ENCODE results near the gene TAGLN2. TPM values are rescaled to one million over a fixed set of nuclear protein-coding genes. Genes with fewer than 3 reads are reported as not detected.
"Not testable (repeated sequence)": the region's sequence is repeated elsewhere in the genome, so short reads cannot be mapped to it uniquely, and the experiment has no call there.

TAGLN2 gene
- total RNA-seq, 1 donor from 2014 or later = 558 TPM

- DNase-seq (ENCODE audit: low spot score) = no peak
- H3K4me1 Mint-ChIP-seq (ENCODE audit: low read depth) = peaks cover 25% of the 10 kb centered on the region
- no peaks in the 10 kb centered on the region for H3K36me3 Mint-ChIP-seq (ENCODE audit: low read depth)
- H3K9me3 Mint-ChIP-seq = peaks cover 5% of the 10 kb centered on the region
- no peak overlapping the region for H3K4me3 Mint-ChIP-seq (ENCODE audit: low read depth)
- no peak overlapping the region for H3K27ac Mint-ChIP-seq
- no peaks in the 10 kb centered on the region for H3K27me3 Mint-ChIP-seq (ENCODE audit: low read depth)
- intact Hi-C loops (cut with micrococcal nuclease) = no loop called here
Observed at GRCh38 chr1:159906960-159907359, 18.3 kb downstream of the TAGLN2 start.

DNA sequence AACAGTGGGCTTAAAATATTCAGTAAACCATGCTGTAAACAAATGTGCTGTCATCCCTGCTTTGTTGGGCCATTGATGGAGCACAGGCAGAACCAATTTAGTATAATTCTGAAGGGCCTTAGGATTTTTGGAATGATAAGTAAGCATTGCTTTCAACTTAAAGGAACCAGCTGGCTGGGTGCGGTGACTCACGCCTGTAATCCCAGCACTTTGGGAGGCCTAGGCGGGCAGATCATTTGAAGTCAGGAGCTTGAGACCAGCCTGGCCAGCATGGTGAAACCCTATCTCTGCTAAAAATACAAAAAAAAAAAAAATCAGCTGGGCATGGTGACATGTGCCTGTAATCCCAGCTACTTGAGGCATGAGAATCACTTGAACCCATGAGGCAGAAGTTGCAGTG, 21.3 kb downstream of the TAGLN2 start:
- H3K4me1 Mint-ChIP-seq (ENCODE audit: low read depth); H3K36me3 Mint-ChIP-seq (ENCODE audit: low read depth); intact Hi-C loops (cut with micrococcal nuclease); H3K9me3 Mint-ChIP-seq; H3K27me3 Mint-ChIP-seq (ENCODE audit: low read depth); H3K4me3 Mint-ChIP-seq (ENCODE audit: low read depth); DNase-seq (ENCODE audit: low spot score); H3K27ac Mint-ChIP-seq: not testable (repeated sequence)

- H3K27me3 Mint-ChIP-seq (ENCODE audit: low read depth) = no peaks in the 10 kb centered on the region
- intact Hi-C loops (cut with micrococcal nuclease) = no loop called here
- H3K36me3 Mint-ChIP-seq (ENCODE audit: low read depth) = no peaks in the 10 kb centered on the region
- H3K4me1 Mint-ChIP-seq (ENCODE audit: low read depth) = peaks cover 7% of the 10 kb centered on the region
- DNase-seq (ENCODE audit: low spot score) = no peak
- peaks cover 5% of the 10 kb centered on the region for H3K9me3 Mint-ChIP-seq
- H3K27ac Mint-ChIP-seq = no peak overlapping the region
- no peak overlapping the region for H3K4me3 Mint-ChIP-seq (ENCODE audit: low read depth)
Observed at GRCh38 chr1:159902541-159902940, 22.8 kb downstream of the TAGLN2 start.

- intact Hi-C loops (cut with micrococcal nuclease) = no loop called here
- Mint-ChIP-seq H3K9me3 (peaks cover 5% of the 10 kb centered on the region), H3K4me3 (ENCODE audit: low read depth) (no peak overlapping the region), H3K27me3 (ENCODE audit: low read depth) (peaks cover 4% of the 10 kb centered on the region), H3K4me1 (ENCODE audit: low read depth) (peaks cover 4% of the 10 kb centered on the region), H3K36me3 (ENCODE audit: low read depth) (no peaks in the 10 kb centered on the region), H3K27ac (no peak overlapping the region)
- no peak for DNase-seq (ENCODE audit: low spot score)
Observed at GRCh38 chr1:159900755-159901360, 24.4 kb downstream of the TAGLN2 start.

DNA sequence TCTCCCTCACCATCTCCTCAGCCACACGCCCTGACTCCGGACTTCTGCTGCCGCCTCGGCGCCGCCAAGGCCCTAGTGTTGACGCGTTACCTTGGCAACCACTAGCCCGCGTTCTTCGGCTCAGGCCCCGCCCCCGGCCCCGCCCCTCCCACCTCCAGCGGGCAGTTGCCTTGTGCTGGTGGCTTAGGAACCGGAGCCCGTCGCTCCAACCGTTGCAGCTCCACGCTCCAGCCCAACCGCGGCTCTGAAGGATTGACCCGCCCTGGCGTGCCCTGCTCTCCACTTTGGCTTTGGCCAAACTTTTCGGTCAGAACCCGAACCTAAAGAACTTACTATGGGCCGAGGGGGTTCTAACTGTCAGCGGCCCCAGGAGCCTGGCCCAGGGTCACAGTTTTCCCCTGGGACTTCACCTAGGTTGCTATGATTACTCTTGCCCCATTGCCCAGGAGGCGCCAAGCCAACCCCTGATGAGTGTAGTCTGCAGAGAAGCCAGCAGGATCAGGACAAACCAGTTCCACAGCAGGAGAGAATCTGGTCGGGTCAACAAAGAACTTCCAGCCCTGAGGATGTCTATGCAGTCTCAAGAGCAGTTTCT, 25.1 kb downstream of the TAGLN2 start, which contains the start of gene CFAP45:
TSS of gene CFAP45 (minus strand) at position 80 of the 595 bp plus-strand sequence. CDS start at position 13, 67 bp downstream.
- Mint-ChIP-seq H3K27ac (no peak within 1 kb of the TSS), H3K9me3 (peaks cover 5% of the 10 kb centered on the region), H3K36me3 (ENCODE audit: low read depth) (no peaks in the 10 kb centered on the region), H3K4me1 (ENCODE audit: low read depth) (peaks cover 4% of the 10 kb centered on the region), H3K4me3 (ENCODE audit: low read depth) (no peak within 1 kb of the TSS), H3K27me3 (ENCODE audit: low read depth) (peaks cover 7% of the 10 kb centered on the region)
- DNase-seq (ENCODE audit: low spot score) = no peak
- intact Hi-C loops (cut with micrococcal nuclease) = no loop called here

DNA sequence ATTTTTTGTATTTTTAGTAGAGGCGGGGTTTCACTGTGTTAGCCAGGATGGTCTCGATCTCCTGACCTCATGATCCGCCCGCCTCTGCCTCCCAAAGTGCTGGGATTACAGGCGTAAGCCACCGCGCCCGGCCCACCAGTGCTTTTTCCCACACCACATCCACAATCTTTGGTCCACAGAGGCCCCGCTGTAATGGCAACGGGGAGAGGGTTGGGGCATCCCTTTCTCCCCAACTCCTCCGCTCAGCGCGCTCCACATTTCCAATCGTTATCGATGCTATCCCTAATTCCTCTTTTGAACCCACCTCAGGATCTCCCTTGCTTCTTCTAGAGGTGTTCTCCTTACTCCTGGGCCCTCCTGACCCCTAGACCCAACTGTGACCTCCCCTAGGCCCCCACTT, 25.7 kb downstream of the TAGLN2 start:
- H3K27ac Mint-ChIP-seq; DNase-seq (ENCODE audit: low spot score); H3K27me3 Mint-ChIP-seq (ENCODE audit: low read depth); H3K4me3 Mint-ChIP-seq (ENCODE audit: low read depth); H3K4me1 Mint-ChIP-seq (ENCODE audit: low read depth); H3K36me3 Mint-ChIP-seq (ENCODE audit: low read depth); H3K9me3 Mint-ChIP-seq; intact Hi-C loops (cut with micrococcal nuclease): not testable (repeated sequence)

- Mint-ChIP-seq H3K36me3 (ENCODE audit: low read depth) (no peaks in the 10 kb centered on the region), H3K9me3 (peaks cover 1% of the 10 kb centered on the region), H3K4me3 (ENCODE audit: low read depth) (no peak overlapping the region), H3K27me3 (ENCODE audit: low read depth) (peaks cover 11% of the 10 kb centered on the region), H3K27ac (no peak overlapping the region), H3K4me1 (ENCODE audit: low read depth) (peaks cover 4% of the 10 kb centered on the region)
- intact Hi-C loops (cut with micrococcal nuclease) = no loop called here
- no peak for DNase-seq (ENCODE audit: low spot score)
Observed at GRCh38 chr1:159898527-159898926, 26.8 kb downstream of the TAGLN2 start.

GRCh38 chr1:159897962-159898361, 27.3 kb downstream of the TAGLN2 start:
- Mint-ChIP-seq H3K4me3 (ENCODE audit: low read depth) (no peak overlapping the region), H3K36me3 (ENCODE audit: low read depth) (no peaks in the 10 kb centered on the region), H3K4me1 (ENCODE audit: low read depth) (peaks cover 4% of the 10 kb centered on the region), H3K27ac (no peak overlapping the region), H3K9me3 (no peaks in the 10 kb centered on the region), H3K27me3 (ENCODE audit: low read depth) (peaks cover 15% of the 10 kb centered on the region)
- DNase-seq (ENCODE audit: low spot score) = no peak
- intact Hi-C loops (cut with micrococcal nuclease) = no loop called here

- intact Hi-C loops (cut with micrococcal nuclease) = no loop called here
- H3K27ac Mint-ChIP-seq = no peak overlapping the region
- H3K36me3 Mint-ChIP-seq (ENCODE audit: low read depth) = no peaks in the 10 kb centered on the region
- no peaks in the 10 kb centered on the region for H3K9me3 Mint-ChIP-seq
- H3K4me3 Mint-ChIP-seq (ENCODE audit: low read depth) = no peak overlapping the region
- peaks cover 15% of the 10 kb centered on the region for H3K27me3 Mint-ChIP-seq (ENCODE audit: low read depth)
- DNase-seq (ENCODE audit: low spot score) = no peak
- peaks cover 6% of the 10 kb centered on the region for H3K4me1 Mint-ChIP-seq (ENCODE audit: low read depth)
Observed at GRCh38 chr1:159896546-159896930, 28.8 kb downstream of the TAGLN2 start.

DNA sequence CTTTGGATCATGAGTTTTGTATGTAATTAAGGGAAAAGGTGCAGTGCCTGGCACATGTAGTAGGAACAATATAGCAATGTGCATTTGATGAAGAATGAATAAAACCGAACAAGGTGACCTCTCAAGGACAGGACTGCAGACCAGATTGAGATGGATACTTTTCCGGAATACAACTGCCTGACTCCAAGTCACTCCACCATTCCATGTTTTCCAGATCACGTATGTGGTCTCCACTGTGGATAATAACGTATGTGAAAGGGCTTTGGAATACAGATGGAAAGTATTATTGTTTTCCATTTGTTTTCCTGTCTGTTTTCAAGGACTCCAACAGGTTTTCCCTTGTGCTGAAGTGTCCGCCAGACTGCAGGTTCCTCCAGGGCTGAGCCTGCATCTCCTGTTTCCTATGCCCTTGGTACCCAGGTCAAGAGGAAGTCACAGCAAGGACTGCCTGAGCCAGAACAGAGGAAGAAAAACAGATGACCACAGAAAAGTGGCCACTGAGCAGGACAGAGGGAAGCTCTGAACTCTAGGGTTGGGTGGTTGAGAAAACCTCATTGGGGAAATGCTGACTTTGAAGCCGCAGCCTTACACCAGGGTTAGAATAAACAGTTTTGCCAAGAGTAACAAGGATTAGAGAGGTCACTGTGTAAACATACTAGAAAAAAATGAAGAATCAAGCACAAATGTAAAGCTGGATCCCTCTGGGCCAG, 29.3 kb downstream of the TAGLN2 start:
- H3K27ac Mint-ChIP-seq = no peak overlapping the region
- H3K36me3 Mint-ChIP-seq (ENCODE audit: low read depth) = no peaks in the 10 kb centered on the region
- intact Hi-C loops (cut with micrococcal nuclease) = no loop called here
- H3K4me1 Mint-ChIP-seq (ENCODE audit: low read depth) = peaks cover 8% of the 10 kb centered on the region
- H3K4me3 Mint-ChIP-seq (ENCODE audit: low read depth) = no peak overlapping the region
- H3K27me3 Mint-ChIP-seq (ENCODE audit: low read depth) = peaks cover 15% of the 10 kb centered on the region
- DNase-seq (ENCODE audit: low spot score) = no peak
- no peaks in the 10 kb centered on the region for H3K9me3 Mint-ChIP-seq

DNA sequence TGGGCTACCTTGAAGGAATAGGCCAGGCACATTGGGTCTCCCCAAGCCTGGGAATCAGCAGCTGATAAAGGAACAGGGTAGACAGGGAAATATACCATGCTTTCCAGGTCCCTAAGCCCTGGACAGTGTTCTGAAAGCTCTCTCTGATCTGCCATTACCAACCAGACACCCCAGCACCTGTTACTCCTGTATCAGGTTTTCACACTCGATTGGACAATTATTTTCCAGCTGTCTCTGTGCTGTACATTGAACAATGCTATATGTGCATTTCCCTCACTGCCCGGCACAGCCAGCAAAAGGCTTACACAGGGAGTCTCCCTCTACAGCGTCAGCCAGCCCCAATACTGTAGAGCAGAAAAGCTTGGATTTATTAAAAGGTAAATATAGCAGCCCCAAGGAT, 30.0 kb downstream of the TAGLN2 start:
- Mint-ChIP-seq H3K4me1 (ENCODE audit: low read depth) (peaks cover 7% of the 10 kb centered on the region), H3K9me3 (no peaks in the 10 kb centered on the region), H3K27me3 (ENCODE audit: low read depth) (peaks cover 15% of the 10 kb centered on the region), H3K27ac (no peak overlapping the region), H3K4me3 (ENCODE audit: low read depth) (no peak overlapping the region), H3K36me3 (ENCODE audit: low read depth) (no peaks in the 10 kb centered on the region)
- DNase-seq (ENCODE audit: low spot score) = no peak
- intact Hi-C loops (cut with micrococcal nuclease) = no loop called here

DNA sequence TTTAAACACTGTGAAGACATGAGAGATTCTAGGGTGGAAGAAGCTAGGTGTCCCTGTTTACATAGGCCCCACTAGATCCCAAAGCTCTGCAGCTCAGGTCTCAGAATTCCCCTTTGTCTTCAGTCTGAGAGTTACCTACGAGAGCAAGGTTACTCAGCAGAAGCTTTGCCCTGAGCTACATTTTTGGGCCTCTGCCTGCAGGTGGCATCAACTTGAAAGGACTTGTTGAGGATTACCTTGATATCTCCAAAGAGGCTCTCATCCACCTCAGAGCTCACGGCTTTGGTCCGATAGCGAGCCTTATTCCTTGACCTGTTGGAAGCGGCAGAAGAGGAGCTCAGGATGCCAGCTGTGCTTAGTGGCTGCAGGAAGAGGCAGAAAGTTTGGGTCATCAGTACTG, 32.4 kb downstream of the TAGLN2 start:
- no peak for DNase-seq (ENCODE audit: low spot score)
- H3K27me3 Mint-ChIP-seq (ENCODE audit: low read depth) = peaks cover 15% of the 10 kb centered on the region
- no peaks in the 10 kb centered on the region for H3K36me3 Mint-ChIP-seq (ENCODE audit: low read depth)
- no peak overlapping the region for H3K4me3 Mint-ChIP-seq (ENCODE audit: low read depth)
- H3K9me3 Mint-ChIP-seq = no peaks in the 10 kb centered on the region
- H3K4me1 Mint-ChIP-seq (ENCODE audit: low read depth) = peaks cover 11% of the 10 kb centered on the region
- intact Hi-C loops (cut with micrococcal nuclease) = loop anchor here (5.0 kb wide), 1 partner anchor 41 kb away; no protein-coding TSS in a partner anchor
- no peak overlapping the region for H3K27ac Mint-ChIP-seq

Data from activated T-helper 2 cell treated with anti-CD3 and anti-CD28 coated beads, Interferon-gamma antibody, Interleukin-2, Interleukin-4, amounts not matched to agents 10 μg/mL and 5 μg/mL and 100 μg/mL, durations not matched to agents 14 hours and 24 hours and 36 hours (primary cell).